ENCODE results near the gene MS4A3. TPM values are rescaled to one million over a fixed set of nuclear protein-coding genes. Genes with fewer than 3 reads are reported as not detected.
"Not testable (repeated sequence)": the region's sequence is repeated elsewhere in the genome, so short reads cannot be mapped to it uniquely, and the experiment has no call there.

The MS4A3 gene
- total RNA-seq, 4 donors from 2014 or later: not detected

DNA sequence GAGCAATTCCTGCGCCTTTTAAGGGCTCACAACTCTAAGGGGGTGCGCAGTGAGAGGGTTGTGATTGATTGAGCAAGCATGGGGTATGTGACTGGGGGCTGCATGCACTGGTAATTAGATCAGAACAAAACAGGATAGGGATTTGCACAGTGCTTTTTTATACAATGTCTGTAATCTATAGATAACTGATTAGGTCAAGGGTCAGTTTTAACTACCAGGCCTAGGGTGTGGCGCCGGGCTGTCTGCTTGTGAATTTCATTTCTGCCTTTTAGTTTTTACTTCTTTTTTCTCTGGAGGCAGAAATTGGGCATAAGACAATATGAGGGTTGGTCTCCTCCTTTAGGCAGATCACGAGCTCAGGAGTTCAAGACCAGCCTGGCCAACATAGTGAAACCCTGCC, 52.2 kb downstream of the MS4A3 start:
- WGBS, 2 donors (ENCODE audit: low coverage in 1 of 2): 81 to 88% methylated on average over 3 to 4 of the region's 5 CpGs
- H3K36me3 ChIP-seq, H3K4me3 ChIP-seq, H3K9me3 ChIP-seq, ATAC-seq, H3K4me1 ChIP-seq, H3K27ac ChIP-seq, H3K27me3 ChIP-seq: not testable (repeated sequence)

DNA sequence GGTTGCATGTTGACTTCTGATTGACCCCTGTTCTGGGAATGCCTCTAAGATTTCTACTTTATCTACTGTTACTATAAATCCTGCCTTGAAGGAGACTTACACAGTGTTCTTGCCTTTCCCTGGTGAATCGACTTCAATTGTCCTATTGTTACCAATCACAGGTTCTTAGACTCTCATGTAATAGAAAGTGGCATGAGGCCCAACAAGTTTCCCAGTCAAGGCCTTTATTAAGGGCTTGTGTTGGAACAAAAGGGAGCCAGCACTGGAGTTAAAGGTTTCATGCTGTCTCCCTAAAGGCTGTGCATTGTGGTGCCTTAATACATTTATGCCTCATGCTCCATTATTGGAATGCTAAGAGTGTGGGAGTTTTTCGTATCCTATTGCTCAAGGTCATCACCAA, 55.3 kb downstream of the MS4A3 start:
- Histone ChIP-seq H3K27me3 (no peaks in the 10 kb centered on the region), H3K4me1 (no peaks in the 10 kb centered on the region), H3K9me3 (no peaks in the 10 kb centered on the region), H3K4me3 (no peak overlapping the region), H3K27ac (no peak overlapping the region), H3K36me3 (no peaks in the 10 kb centered on the region)
- TF ChIP-seq POLR2AphosphoS5 (IDR thresholded peaks at IDR 0.05) (no peak), POLR2A (IDR thresholded peaks at IDR 0.05) (no peak), EP300 (IDR thresholded peaks at IDR 0.05) (no peak)
- TF ChIP-seq, protein P1, sequence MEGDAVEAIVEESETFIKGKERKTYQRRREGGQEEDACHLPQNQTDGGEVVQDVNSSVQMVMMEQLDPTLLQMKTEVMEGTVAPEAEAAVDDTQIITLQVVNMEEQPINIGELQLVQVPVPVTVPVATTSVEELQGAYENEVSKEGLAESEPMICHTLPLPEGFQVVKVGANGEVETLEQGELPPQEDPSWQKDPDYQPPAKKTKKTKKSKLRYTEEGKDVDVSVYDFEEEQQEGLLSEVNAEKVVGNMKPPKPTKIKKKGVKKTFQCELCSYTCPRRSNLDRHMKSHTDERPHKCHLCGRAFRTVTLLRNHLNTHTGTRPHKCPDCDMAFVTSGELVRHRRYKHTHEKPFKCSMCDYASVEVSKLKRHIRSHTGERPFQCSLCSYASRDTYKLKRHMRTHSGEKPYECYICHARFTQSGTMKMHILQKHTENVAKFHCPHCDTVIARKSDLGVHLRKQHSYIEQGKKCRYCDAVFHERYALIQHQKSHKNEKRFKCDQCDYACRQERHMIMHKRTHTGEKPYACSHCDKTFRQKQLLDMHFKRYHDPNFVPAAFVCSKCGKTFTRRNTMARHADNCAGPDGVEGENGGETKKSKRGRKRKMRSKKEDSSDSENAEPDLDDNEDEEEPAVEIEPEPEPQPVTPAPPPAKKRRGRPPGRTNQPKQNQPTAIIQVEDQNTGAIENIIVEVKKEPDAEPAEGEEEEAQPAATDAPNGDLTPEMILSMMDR (IDR thresholded peaks at IDR 0.05): no peak
- 44 to 80% methylated on average over 2 of the region's 2 CpGs for WGBS, 2 donors (ENCODE audit: low coverage in 1 of 2)
- no peak for ATAC-seq

DNA sequence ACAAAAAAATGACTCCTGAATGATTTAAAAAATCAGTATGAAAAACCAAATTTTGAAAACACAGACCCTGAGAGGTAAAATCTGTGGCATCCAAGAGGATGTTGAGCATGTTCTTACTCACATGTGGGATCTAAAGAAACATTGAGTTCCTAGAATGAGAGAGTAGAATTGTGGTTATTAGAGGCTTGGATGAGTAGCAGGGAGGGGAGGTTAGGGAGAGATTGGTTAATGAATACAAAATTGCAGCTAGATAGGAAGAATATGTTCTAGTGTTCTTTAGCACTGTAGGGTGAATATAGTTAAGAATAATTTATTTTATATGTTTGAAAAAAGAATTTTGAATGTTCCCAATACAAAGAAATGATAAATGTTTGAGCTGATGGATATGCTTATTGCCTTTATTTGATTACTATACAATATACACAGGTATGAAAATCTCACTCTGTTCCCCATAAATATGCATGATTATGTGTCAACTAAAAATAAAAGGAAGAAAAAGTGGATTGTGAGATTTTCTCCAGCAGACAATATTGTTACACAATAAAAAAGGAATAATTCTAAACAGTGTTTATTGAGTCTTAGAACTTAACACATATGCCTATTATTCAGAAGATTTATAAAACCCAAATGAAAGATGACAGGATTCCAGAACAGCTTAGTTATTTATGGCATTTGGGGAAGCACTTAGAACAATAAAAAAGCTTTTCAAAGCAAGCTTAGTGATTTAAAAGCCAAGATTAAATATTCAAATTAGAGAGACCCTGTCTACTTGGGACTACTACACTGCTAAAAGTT, 60.7 kb downstream of the MS4A3 start:
- Histone ChIP-seq H3K27me3 (no peaks in the 10 kb centered on the region), H3K4me1 (no peaks in the 10 kb centered on the region), H3K4me3 (no peak overlapping the region), H3K36me3 (no peaks in the 10 kb centered on the region), H3K9me3 (no peaks in the 10 kb centered on the region), H3K27ac (no peak overlapping the region)
- TF ChIP-seq, protein P1 (IDR thresholded peaks at IDR 0.05): no peak
- no peak for TF ChIP-seq EP300 (IDR thresholded peaks at IDR 0.05)
- TF ChIP-seq POLR2AphosphoS5 (IDR thresholded peaks at IDR 0.05): no peak
- no peak for TF ChIP-seq POLR2A (IDR thresholded peaks at IDR 0.05)
- no peak for ATAC-seq

DNA sequence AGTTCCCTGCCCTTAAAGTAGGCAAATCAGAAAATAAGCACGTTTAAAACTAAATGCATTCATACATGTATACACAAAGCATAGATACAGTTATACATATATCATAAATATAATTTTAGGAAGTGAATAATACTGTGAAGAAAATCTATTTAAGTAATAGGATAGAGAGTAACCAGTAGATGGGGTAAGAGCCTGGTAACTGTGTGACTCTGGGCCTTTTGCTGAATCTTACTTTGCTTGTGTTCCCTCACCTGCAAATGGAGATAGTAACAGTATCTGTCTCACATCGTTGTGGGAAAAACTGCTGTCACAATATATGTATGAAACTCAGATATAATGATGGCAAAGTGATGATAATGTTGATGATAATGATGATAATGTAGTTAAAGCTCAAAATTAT, 61.9 kb downstream of the MS4A3 start:
- no peaks in the 10 kb centered on the region for H3K36me3 ChIP-seq
- H3K27ac ChIP-seq: no peak overlapping the region
- no peaks in the 10 kb centered on the region for H3K27me3 ChIP-seq
- no peaks in the 10 kb centered on the region for H3K9me3 ChIP-seq
- H3K4me1 ChIP-seq: no peaks in the 10 kb centered on the region
- 52 to 58% methylated on average over 2 of the region's 2 CpGs for WGBS, 2 donors (ENCODE audit: low coverage in 1 of 2)
- H3K4me3 ChIP-seq: no peak overlapping the region
- TF ChIP-seq POLR2AphosphoS5 (IDR thresholded peaks at IDR 0.05): no peak
- TF ChIP-seq EP300 (IDR thresholded peaks at IDR 0.05): no peak
- no peak for TF ChIP-seq POLR2A (IDR thresholded peaks at IDR 0.05)
- TF ChIP-seq, protein P1 (IDR thresholded peaks at IDR 0.05): no peak
- no peak for ATAC-seq

DNA sequence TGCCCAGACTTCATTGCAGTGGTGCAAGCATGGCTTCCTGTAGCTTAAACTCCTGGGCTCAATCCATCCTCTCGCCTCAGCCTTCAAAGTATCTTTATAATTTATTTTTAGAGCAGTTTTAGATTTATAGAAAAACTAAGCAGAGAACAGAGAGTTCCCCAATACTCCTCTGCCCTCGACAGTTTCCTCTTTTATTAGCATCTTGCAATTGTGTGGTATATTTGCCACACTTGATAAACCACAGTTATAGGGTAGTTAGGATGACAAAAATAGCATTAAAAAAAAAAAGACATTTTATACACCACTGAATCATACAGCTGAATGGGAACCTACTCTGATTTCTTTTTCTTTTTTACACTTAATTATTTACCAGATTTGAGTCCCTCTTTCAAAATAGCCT, 63.2 kb downstream of the MS4A3 start:
- Histone ChIP-seq H3K4me1 (no peaks in the 10 kb centered on the region), H3K9me3 (no peaks in the 10 kb centered on the region), H3K36me3 (no peaks in the 10 kb centered on the region), H3K27ac (no peak overlapping the region), H3K4me3 (no peak overlapping the region), H3K27me3 (no peaks in the 10 kb centered on the region)
- TF ChIP-seq POLR2A (IDR thresholded peaks at IDR 0.05): no peak
- no peak for TF ChIP-seq EP300 (IDR thresholded peaks at IDR 0.05)
- TF ChIP-seq POLR2AphosphoS5 (IDR thresholded peaks at IDR 0.05): no peak
- TF ChIP-seq, protein P1 (IDR thresholded peaks at IDR 0.05): no peak
- no peak for ATAC-seq
- 57 to 72% methylated on average over 2 of the region's 2 CpGs for WGBS, 2 donors (ENCODE audit: low coverage in 1 of 2)

Other genes starting within 250 kb of the MS4A3 start
- gene MRPL16, start 245.9 kb upstream of the MS4A3 start, total RNA-seq: 10 to 100 TPM; 46.2 to 69.0 (median 49.4) TPM
- not detected for gene CBLIF, start 211.2 kb upstream of the MS4A3 start, total RNA-seq
- 10 to 100 TPM in 1 of 4 donors, not detected in 3; 23.8 TPM for gene TCN1, start 190.2 kb upstream of the MS4A3 start, total RNA-seq
- gene OOSP3, start 177.9 kb upstream of the MS4A3 start, total RNA-seq: not detected
- not detected for gene OOSP1, start 118.2 kb upstream of the MS4A3 start, total RNA-seq
- gene OOSP4A, start 92.6 kb upstream of the MS4A3 start, total RNA-seq: not detected
- not detected for gene OOSP4B, start 39.5 kb upstream of the MS4A3 start, total RNA-seq
- gene OOSP2, start 16.3 kb upstream of the MS4A3 start, total RNA-seq: not detected
- gene MS4A2, start 32.0 kb downstream of the MS4A3 start, total RNA-seq: 1 to 10 TPM in 3 of 4 donors, not detected in 1; 1.2 to 4.7 (median 1.7) TPM
- gene MS4A6A, start 126.4 kb downstream of the MS4A3 start, total RNA-seq: 100 to 1,000 TPM in 2 of 4 donors, 10 to 100 TPM in 2; 27.5 to 137 (median 74.3) TPM
- 1 to 10 TPM in 3 of 4 donors, not detected in 1; 3.0 to 8.2 (median 3.9) TPM for gene MS4A4E, start 186.5 kb downstream of the MS4A3 start, total RNA-seq
- 10 to 100 TPM; 10.5 to 65.7 (median 25.8) TPM for gene MS4A4A, start 224.0 kb downstream of the MS4A3 start, total RNA-seq